ENCODE measurements around the gene GLCE. TPM values are rescaled to one million over a fixed set of nuclear protein-coding genes. Genes with fewer than 3 reads are reported as not detected.

Gene GLCE
- total RNA-seq, 1 donor from 2014 or later, result 33.8 TPM

GRCh38 chr15:69253156-69253555, 92.7 kb downstream of the GLCE start:
- Mint-ChIP-seq H3K9me3 (peaks cover 7% of the 10 kb centered on the region), H3K27ac (peak overlapping the region; percentile 68), H3K4me1 (ENCODE audit: unreplicated experiment) (peaks cover 9% of the 10 kb centered on the region), H3K36me3 (peaks cover 14% of the 10 kb centered on the region), H3K27me3 (no peaks in the 10 kb centered on the region), H3K4me3 (no peak overlapping the region)
- no peak for DNase-seq (ENCODE audit: extremely low spot score, unreplicated experiment)
- no peak for TF ChIP-seq CTCF (conservative IDR thresholded peaks at IDR 0.05)

- no peak for DNase-seq (ENCODE audit: extremely low spot score, unreplicated experiment)
- Mint-ChIP-seq H3K4me3 (no peak overlapping the region), H3K36me3 (peaks cover 12% of the 10 kb centered on the region), H3K27me3 (no peaks in the 10 kb centered on the region), H3K27ac (no peak overlapping the region), H3K4me1 (ENCODE audit: unreplicated experiment) (no peaks in the 10 kb centered on the region), H3K9me3 (no peaks in the 10 kb centered on the region)
- peak; percentile 74 for TF ChIP-seq CTCF (conservative IDR thresholded peaks at IDR 0.05)
These were observed 105.0 kb downstream of the GLCE start for GRCh38 chr15:69265347-69265955.

DNA sequence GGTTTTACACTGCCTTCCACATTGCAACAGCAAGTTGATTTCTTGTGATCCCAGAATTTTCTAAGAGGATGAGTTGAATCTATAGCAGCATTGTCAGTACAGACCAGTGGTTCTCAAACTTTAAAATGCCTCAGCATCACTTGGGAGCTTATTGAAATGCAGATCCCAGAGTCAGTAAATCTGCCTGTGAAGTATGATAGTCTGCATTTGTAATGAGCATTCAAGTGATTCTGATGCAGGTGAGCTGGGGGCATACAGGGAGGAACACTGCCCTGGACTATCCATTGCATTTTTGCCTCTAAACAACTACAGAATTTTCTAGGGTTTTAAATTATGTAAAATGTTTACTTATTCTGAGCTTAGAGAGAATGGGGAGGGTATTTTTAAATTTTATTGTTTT, 110.8 kb downstream of the GLCE start:
- Mint-ChIP-seq H3K27me3 (no peaks in the 10 kb centered on the region), H3K9me3 (no peaks in the 10 kb centered on the region), H3K27ac (no peak overlapping the region), H3K36me3 (peaks cover 8% of the 10 kb centered on the region), H3K4me3 (no peak overlapping the region), H3K4me1 (ENCODE audit: unreplicated experiment) (peaks cover 26% of the 10 kb centered on the region)
- no peak for DNase-seq (ENCODE audit: extremely low spot score, unreplicated experiment)
- no peak for TF ChIP-seq CTCF (conservative IDR thresholded peaks at IDR 0.05)

GRCh38 chr15:69272139-69272538, 111.7 kb downstream of the GLCE start:
- Mint-ChIP-seq H3K27ac (no peak overlapping the region), H3K36me3 (peaks cover 8% of the 10 kb centered on the region), H3K27me3 (no peaks in the 10 kb centered on the region), H3K4me1 (ENCODE audit: unreplicated experiment) (peaks cover 28% of the 10 kb centered on the region), H3K9me3 (no peaks in the 10 kb centered on the region), H3K4me3 (no peak overlapping the region)
- no peak for TF ChIP-seq CTCF (conservative IDR thresholded peaks at IDR 0.05)
- no peak for DNase-seq (ENCODE audit: extremely low spot score, unreplicated experiment)

DNA sequence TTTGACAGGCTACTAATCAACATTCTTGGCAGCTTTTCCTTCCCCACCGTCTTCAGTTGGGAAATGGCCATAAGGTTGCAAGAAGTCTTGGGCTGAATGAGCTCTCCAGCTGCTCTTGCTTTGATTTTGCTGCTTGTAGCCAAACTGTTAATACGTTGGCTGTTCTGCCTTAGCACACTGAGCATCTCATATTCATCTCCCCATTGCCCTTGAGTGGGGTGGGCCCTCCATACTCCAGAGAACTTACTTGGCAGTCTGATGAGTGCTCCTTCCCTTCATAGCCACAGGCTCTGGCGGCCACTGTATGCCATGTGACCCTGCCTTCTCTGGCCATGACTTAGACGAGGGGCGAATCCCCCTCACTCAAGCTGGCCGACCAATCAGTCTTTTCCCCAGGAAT, 112.5 kb downstream of the GLCE start:
- no peak for DNase-seq (ENCODE audit: extremely low spot score, unreplicated experiment)
- TF ChIP-seq CTCF (conservative IDR thresholded peaks at IDR 0.05), result no peak
- peaks cover 8% of the 10 kb centered on the region for H3K36me3 Mint-ChIP-seq
- no peaks in the 10 kb centered on the region for H3K9me3 Mint-ChIP-seq
- peaks cover 28% of the 10 kb centered on the region for H3K4me1 Mint-ChIP-seq (ENCODE audit: unreplicated experiment)
- no peaks in the 10 kb centered on the region for H3K27me3 Mint-ChIP-seq
- no peak overlapping the region for H3K4me3 Mint-ChIP-seq
- H3K27ac Mint-ChIP-seq, result no peak overlapping the region

All from type B pancreatic cell (in vitro differentiated cells).